ENCODE measurements around the gene MPG. TPM values are rescaled to one million over a fixed set of nuclear protein-coding genes. Genes with fewer than 3 reads are reported as not detected.

Gene MPG
- total and polyA plus RNA-seq, 12 donors, result 32.2 to 88.5 (median 41.1) TPM

- H3K36me3 ChIP-seq, result no peaks in the 10 kb centered on the region
- ATAC-seq (peak in 2 of 8 donors; percentile 18), DNase-seq (no peak)
- no peak for TF ChIP-seq CTCF (IDR thresholded peaks at IDR 0.05)
- H3K9me3 ChIP-seq, result no peaks in the 10 kb centered on the region
- H3K4me3 ChIP-seq, result no peak overlapping the region
- WGBS, 2 donors, result 46 to 48% methylated on average over 6 of the region's 6 CpGs
- peak overlapping the region in 1 of 10 donors; percentile 56 for H3K27ac ChIP-seq
- H3K27me3 ChIP-seq, result no peaks in the 10 kb centered on the region
- peaks cover 0 to 20% (median 0%) of the 10 kb centered on the region in 9 donors for H3K4me1 ChIP-seq
- intact Hi-C loops (cut with DNase I), result no loop called here
Measured at GRCh38 chr16:34648-34987, 43.4 kb upstream of the MPG start.

GRCh38 chr16:35011-35677, 42.9 kb upstream of the MPG start:
- peak overlapping the region in 1 of 10 donors; percentile 56 for H3K27ac ChIP-seq
- TF ChIP-seq CTCF (IDR thresholded peaks at IDR 0.05), result no peak
- no peaks in the 10 kb centered on the region for H3K9me3 ChIP-seq
- H3K4me3 ChIP-seq, result no peak overlapping the region
- DNase-seq (no peak), ATAC-seq (peak in 5 of 8 donors; percentile 18 to 69 (median 18))
- no peaks in the 10 kb centered on the region for H3K36me3 ChIP-seq
- 72 to 83% methylated on average over 17 of the region's 17 CpGs for WGBS, 2 donors
- intact Hi-C loops (cut with DNase I), result no loop called here
- peaks cover 0 to 20% (median 0%) of the 10 kb centered on the region in 9 donors for H3K4me1 ChIP-seq
- no peaks in the 10 kb centered on the region for H3K27me3 ChIP-seq

GRCh38 chr16:35678-36305, 42.2 kb upstream of the MPG start:
- WGBS, 2 donors, result 86 to 93% methylated on average over 11 of the region's 11 CpGs
- DNase-seq (no peak), ATAC-seq (peak in 1 of 8 donors; percentile 13)
- TF ChIP-seq CTCF (IDR thresholded peaks at IDR 0.05), result no peak
- peaks cover 0 to 20% (median 0%) of the 10 kb centered on the region in 9 donors for H3K4me1 ChIP-seq
- no peaks in the 10 kb centered on the region for H3K27me3 ChIP-seq
- no peak overlapping the region for H3K4me3 ChIP-seq
- intact Hi-C loops (cut with DNase I), result no loop called here
- H3K36me3 ChIP-seq, result no peaks in the 10 kb centered on the region
- H3K9me3 ChIP-seq, result no peaks in the 10 kb centered on the region
- H3K27ac ChIP-seq, result peak overlapping the region in 1 of 10 donors; percentile 56

GRCh38 chr16:36336-36984, 41.6 kb upstream of the MPG start:
- no peaks in the 10 kb centered on the region for H3K9me3 ChIP-seq
- DNase-seq (no peak), ATAC-seq (no peak)
- no peak for TF ChIP-seq CTCF (IDR thresholded peaks at IDR 0.05)
- H3K27me3 ChIP-seq, result no peaks in the 10 kb centered on the region
- no peaks in the 10 kb centered on the region for H3K36me3 ChIP-seq
- no peak overlapping the region for H3K27ac ChIP-seq
- 93% methylated on average over 15 of the region's 15 CpGs for WGBS, 2 donors
- no peak overlapping the region for H3K4me3 ChIP-seq
- H3K4me1 ChIP-seq, result peaks cover 0 to 20% (median 0%) of the 10 kb centered on the region in 9 donors
- intact Hi-C loops (cut with DNase I), result no loop called here
